GM19023 (cell line): Measurements from ENCODE around the gene SPATA2.
"Not testable (repeated sequence)": the region's sequence is repeated elsewhere in the genome, so short reads cannot be mapped to it uniquely, and the experiment has no call there.

Source experiments
- ATAC-seq: cut with Tn5 transposase; IDR thresholded peaks from one replicate; pipeline ENCODE4 v1.9.1; 2021; ENCODE audit warnings: mild to moderate bottlenecking, moderate library complexity; ENCODE audit not compliant: unreplicated experiment

The SPATA2 gene

DNA sequence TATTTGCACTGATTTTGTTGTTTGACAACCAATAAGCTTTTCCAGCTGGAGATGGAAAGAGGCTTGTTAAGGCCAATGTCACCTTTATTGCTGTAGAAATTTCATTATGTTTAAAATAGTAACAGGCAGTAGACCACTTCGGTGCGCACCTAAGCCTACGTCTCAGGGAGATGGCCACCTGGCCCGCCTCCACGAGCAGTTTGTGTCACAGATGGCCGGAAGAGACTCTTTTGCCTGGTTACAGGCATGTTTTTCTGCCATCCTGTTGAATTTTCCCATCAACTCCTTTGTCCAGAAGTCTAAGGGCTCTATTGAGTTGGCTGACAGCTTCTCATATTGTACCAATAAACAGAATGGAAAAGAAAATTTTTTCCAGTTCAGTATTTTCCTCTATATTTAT, 51.7 kb downstream of the SPATA2 start:
- no peak for ATAC-seq

- ATAC-seq: no peak
Measured at GRCh38 chr20:49862607-49863200, 52.6 kb downstream of the SPATA2 start.

GRCh38 chr20:49861232-49861631, 54.1 kb downstream of the SPATA2 start:
- not testable (repeated sequence) for ATAC-seq

DNA sequence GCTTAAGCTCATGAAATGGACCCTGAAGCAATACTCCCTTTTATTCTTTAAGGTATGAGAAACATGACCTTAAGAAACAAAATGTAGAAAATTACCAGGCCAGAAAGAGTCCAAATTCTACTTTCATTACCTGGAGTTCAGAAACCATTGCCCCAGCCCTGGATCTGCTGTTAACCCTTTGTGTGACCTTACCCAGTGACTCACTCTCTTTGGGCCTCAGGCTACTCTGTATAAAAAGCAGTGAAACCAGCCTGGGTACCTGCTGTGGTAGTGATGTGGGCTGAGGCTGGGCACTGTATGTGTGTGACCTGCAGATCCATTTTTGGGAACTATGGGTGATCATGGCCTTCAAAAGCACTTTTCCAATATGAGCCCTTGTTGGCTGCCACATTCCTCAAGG, 55.5 kb downstream of the SPATA2 start:
- ATAC-seq: no peak

DNA sequence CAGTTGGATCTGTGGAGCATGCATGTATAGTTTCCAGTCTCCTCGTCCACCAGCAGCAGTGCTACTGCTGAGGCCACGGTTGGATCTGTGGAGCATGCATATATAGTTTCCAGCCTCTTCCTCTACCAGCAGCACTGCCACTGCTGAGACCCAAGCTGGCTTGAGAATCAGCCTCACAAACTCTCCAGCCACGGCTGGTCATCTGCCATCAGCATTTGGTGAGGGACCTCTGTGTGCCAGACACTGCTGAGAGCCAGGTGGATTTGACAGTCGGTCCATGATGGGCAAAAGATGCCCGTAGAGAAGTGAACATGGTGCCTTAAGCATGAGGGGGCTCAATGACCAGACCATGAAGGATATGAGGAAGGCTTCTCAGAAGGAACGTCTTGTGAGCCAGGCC, 56.3 kb downstream of the SPATA2 start:
- ATAC-seq: no peak

GRCh38 chr20:49858076-49858585, 57.2 kb downstream of the SPATA2 start:
- no peak for ATAC-seq

DNA sequence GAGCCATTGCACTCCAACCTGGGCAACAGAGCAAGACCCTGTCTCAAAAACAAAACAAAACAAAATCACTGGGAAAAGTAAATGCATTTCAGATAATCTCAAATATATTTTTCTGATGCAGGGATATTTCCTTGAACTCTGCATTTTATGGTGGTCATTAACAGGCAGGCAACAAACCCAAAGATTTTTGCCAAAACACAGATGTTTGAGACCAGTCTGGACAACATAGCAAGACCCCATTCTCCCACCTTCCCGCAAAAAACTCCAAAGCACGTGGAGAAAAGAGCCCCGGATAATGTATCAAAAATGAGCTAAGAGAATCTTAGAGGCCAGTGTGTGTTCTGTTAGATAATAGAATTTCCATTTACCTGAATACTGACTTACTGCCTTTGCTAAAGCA, 58.4 kb downstream of the SPATA2 start:
- no peak for ATAC-seq

DNA sequence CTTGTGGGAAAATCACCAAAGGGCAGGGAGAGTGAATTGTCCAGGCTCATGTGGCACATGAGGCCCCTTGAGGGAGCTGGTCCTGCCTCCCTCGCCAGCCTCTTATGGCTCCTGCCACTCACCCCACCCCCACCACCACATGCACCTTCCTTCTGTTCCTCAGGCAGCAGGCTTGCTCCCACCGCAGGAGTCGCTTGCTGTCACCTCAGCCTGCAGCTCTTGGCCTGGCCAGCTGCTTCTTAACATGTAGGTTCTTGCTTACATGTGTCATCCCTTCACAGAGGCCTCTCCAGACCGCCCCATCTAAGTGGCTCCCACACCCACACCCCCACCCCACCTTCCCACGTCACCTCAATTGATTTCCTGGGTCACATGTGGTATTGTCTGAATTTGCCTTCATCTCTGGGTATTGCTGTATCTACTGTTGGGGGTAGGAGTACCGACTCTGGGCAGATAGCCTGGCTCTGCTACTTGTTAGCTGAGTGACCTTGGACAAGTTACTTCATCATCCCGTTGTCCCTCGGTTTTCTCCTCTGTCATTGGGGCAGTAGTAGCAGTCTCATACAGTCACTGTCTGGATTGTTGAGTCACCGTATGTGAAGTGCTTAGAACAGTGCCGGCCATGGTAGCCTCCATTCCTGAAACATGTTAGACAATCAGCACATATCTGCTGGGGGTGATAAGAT, 61.0 kb downstream of the SPATA2 start:
- no peak for ATAC-seq

- ATAC-seq: no peak
Measured at GRCh38 chr20:49853640-49854039, 61.7 kb downstream of the SPATA2 start.
